Measurements from ENCODE around the gene ARHGAP26. TPM values are rescaled to one million over a fixed set of nuclear protein-coding genes. Genes with fewer than 3 reads are reported as not detected.
A peak's percentile ranks its signal among the peaks of the same experiment; 100 is the strongest.

Gene ARHGAP26
- total and polyA plus RNA-seq, 10 donors = 4.2 to 148 (median 55.5) TPM

DNA sequence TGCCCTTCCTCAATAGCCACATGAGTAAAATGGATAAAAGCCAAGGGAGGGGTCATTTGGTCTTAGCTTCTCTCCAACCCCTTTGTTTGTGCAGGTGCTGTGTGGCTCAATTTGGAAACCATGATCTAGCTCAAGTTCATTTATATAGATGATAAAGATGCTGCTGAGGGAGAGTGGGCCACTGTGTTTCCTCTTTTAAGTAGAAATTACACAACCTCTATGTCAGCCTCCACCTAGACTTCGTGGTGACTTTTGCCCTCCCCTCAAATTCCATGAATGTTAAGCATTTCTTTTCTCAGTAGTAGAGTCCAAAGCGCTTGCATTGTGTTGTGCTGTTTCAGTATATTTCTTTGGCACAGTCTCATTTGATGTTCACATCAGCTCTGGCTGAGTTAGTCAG lies 241.4 kb downstream of the ARHGAP26 start:
- TF ChIP-seq POLR2A (IDR thresholded peaks at IDR 0.05) = no peak
- TF ChIP-seq POLR2AphosphoS5 (IDR thresholded peaks at IDR 0.05) = no peak
- TF ChIP-seq, protein P1, sequence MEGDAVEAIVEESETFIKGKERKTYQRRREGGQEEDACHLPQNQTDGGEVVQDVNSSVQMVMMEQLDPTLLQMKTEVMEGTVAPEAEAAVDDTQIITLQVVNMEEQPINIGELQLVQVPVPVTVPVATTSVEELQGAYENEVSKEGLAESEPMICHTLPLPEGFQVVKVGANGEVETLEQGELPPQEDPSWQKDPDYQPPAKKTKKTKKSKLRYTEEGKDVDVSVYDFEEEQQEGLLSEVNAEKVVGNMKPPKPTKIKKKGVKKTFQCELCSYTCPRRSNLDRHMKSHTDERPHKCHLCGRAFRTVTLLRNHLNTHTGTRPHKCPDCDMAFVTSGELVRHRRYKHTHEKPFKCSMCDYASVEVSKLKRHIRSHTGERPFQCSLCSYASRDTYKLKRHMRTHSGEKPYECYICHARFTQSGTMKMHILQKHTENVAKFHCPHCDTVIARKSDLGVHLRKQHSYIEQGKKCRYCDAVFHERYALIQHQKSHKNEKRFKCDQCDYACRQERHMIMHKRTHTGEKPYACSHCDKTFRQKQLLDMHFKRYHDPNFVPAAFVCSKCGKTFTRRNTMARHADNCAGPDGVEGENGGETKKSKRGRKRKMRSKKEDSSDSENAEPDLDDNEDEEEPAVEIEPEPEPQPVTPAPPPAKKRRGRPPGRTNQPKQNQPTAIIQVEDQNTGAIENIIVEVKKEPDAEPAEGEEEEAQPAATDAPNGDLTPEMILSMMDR (IDR thresholded peaks at IDR 0.05 in 8 of 11, conservative IDR thresholded peaks at IDR 0.05 in 3 of 11) = no peak
- Histone ChIP-seq H3K4me1 (peaks cover 8 to 38% (median 21%) of the 10 kb centered on the region in 6 donors), H3K36me3 (peaks cover 0 to 22% (median 0%) of the 10 kb centered on the region in 6 donors), H3K27me3 (replicated peaks in 1 of 7) (no peaks in the 10 kb centered on the region), H3K9me3 (no peaks in the 10 kb centered on the region), H3K27ac (no peak overlapping the region), H3K4me3 (no peak overlapping the region)
- DNase-seq = no peak
- intact Hi-C loops (cut with DNase I; ENCODE audit: low total_unique reads) = loop anchor here (10.0 kb wide), 1 partner anchor 813 kb away; no protein-coding TSS in a partner anchor
- WGBS, 5 donors = 57 to 80% (median 67%) methylated on average over 2 of the region's 2 CpGs

DNA sequence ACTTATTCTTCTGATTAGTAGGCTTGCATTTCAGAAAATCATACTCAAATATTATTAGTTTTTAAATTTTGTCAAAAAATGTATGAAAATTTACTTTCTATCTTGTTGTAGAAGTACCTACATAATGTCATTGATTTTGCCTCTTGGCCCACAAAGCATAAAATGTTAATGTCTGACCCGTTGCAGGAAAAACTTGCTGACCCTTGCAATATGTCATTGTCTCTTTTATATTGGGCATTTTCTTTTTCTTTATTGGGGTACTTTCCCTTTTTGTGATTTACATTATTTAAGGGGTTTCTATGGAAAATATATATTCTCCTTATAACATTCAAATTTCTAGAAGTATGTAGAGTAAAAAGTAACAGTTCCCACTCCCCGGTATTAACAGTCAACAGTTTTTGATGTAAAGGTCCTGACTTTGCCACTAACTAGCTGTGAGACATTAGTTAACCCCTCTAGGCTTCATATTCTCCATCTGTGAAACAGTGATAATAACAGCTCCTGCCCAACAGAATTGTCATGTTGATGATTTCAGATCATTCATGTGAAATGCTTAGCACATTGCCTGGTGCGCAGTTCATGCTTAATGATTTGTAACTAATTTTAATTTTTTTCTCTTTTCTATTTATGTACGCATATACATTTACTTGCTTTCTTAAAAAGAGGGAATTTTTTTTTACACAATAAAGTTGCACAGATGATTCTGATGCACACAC lies 243.2 kb downstream of the ARHGAP26 start:
- no peak for DNase-seq
- no peak overlapping the region for H3K27ac ChIP-seq
- H3K9me3 ChIP-seq = peaks cover 0 to 5% (median 0%) of the 10 kb centered on the region in 8 donors
- 89 to 92% (median 91%) methylated on average over 4 of the region's 4 CpGs for WGBS, 5 donors
- TF ChIP-seq POLR2A (IDR thresholded peaks at IDR 0.05) (no peak), POLR2AphosphoS5 (IDR thresholded peaks at IDR 0.05) (no peak)
- TF ChIP-seq, protein P1 (IDR thresholded peaks at IDR 0.05 in 8 of 11, conservative IDR thresholded peaks at IDR 0.05 in 3 of 11) = no peak
- peaks cover 0 to 22% (median 0%) of the 10 kb centered on the region in 6 donors for H3K36me3 ChIP-seq
- intact Hi-C loops (cut with DNase I; ENCODE audit: low total_unique reads) = loop anchor here (10.0 kb wide), 1 partner anchor 811 kb away; no protein-coding TSS in a partner anchor
- no peaks in the 10 kb centered on the region for H3K27me3 ChIP-seq (replicated peaks in 1 of 7)
- H3K4me1 ChIP-seq = peaks cover 5 to 23% (median 14%) of the 10 kb centered on the region in 6 donors
- H3K4me3 ChIP-seq = no peak overlapping the region

DNA sequence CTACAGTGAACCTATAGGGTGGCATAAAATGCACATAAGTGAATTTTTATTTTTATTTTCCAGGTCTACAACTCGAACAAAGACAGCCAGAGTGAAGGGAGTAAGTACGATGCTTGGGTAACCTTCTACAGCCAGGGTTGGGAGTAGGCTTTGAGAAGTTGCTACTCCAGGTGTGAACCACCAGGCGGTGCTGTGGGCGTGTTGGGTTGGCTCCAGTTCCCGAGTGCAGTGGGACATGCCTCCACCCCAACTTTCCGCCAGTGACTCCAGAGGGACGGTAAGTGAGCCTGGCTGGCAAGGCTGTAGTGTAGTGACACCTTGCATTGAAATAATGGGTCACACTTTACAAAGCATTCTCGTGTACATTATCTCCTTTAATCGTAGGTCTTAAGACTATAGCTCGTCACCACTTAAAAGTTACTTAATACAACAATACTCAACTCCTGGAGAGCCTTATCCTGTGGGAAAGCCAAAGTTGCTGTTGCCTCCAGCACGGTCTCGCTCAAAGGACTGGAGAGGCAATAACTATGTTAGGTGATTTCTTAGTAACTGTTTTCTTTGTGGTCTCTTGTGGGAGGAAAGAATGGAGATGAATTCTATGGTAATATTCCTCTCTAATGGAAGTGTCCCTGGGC lies 244.0 kb downstream of the ARHGAP26 start:
- H3K36me3 ChIP-seq = peaks cover 0 to 22% (median 0%) of the 10 kb centered on the region in 6 donors
- TF ChIP-seq, protein P1 (IDR thresholded peaks at IDR 0.05 in 8 of 11, conservative IDR thresholded peaks at IDR 0.05 in 3 of 11) = peak in 8 of 11 experiments; percentile 5 to 48 (median 38)
- TF ChIP-seq POLR2A (IDR thresholded peaks at IDR 0.05) = no peak
- peaks cover 0 to 5% (median 0%) of the 10 kb centered on the region in 8 donors for H3K9me3 ChIP-seq
- peaks cover 3 to 22% (median 8%) of the 10 kb centered on the region in 6 donors for H3K4me1 ChIP-seq
- H3K27ac ChIP-seq = no peak overlapping the region
- no peaks in the 10 kb centered on the region for H3K27me3 ChIP-seq (replicated peaks in 1 of 7)
- H3K4me3 ChIP-seq = no peak overlapping the region
- intact Hi-C loops (cut with DNase I; ENCODE audit: low total_unique reads) = loop anchor here (10.0 kb wide), 1 partner anchor 811 kb away; no protein-coding TSS in a partner anchor
- WGBS, 5 donors = 88 to 92% (median 90%) methylated on average over 12 of the region's 12 CpGs
- DNase-seq = peak; percentile 75
